GM10248 (cell line): ENCODE data around the gene TMOD3.

Experiments
- CTCF ChIA-PET: fragments of 300-600 bp; sonication (Branson Sonifier 250); formaldehyde crosslinking; extraction: SDS; loops from one replicate; lab custom pipeline; 2021; ENCODE audit warnings: antibody characterized with exemption; lab: Yijun Ruan, JAX
- POLR2A ChIA-PET: fragments of 350-650 bp; sonication (Branson Sonifier 250); formaldehyde crosslinking; extraction: SDS; loops from one replicate; lab custom pipeline; 2020; ENCODE audit warnings: antibody characterized with exemption; lab: Yijun Ruan, JAX
- DNase-seq: peaks from one replicate; pipeline ENCODE4 v3.0.0; 2012; ENCODE audit errors: extremely low spot score
- CTCF ChIP-seq: IDR thresholded peaks from 2 replicates; pipeline ENCODE4 v1.5.1; 2012; ENCODE audit warnings: mild to moderate bottlenecking, low read depth; ENCODE audit errors: extremely low read depth, missing control alignments, control extremely low read depth

Gene TMOD3

GRCh38 chr15:51947124-51947523, 117.7 kb downstream of the TMOD3 start:
- ChIA-PET CTCF (interaction anchor here (1.0 kb wide), 1 partner anchor 11 kb away, joined by 3 read pairs; no protein-coding TSS in a partner anchor), POLR2A (no interaction called here)
- DNase-seq: no peak
- TF ChIP-seq CTCF: no peak

GRCh38 chr15:51952805-51953204, 123.4 kb downstream of the TMOD3 start:
- no peak for TF ChIP-seq CTCF
- ChIA-PET CTCF (no interaction called here), POLR2A (no interaction called here)
- DNase-seq: no peak

- TF ChIP-seq CTCF: no peak
- no peak for DNase-seq
- ChIA-PET CTCF (interaction anchor here (0.9 to 2.1 kb wide), 5 partner anchors 10 to 128 kb away, joined by 3 to 5 read pairs (median 4); partner anchors contain the start of gene LEO1), POLR2A (no interaction called here)
Observed at GRCh38 chr15:51955504-51955903, 126.1 kb downstream of the TMOD3 start.
